ENCODE results near the gene PLD4. TPM values are rescaled to one million over a fixed set of nuclear protein-coding genes. Genes with fewer than 3 reads are reported as not detected.

The PLD4 gene
- total and polyA plus RNA-seq, 9 of the 15 experiments (the other 6 are each of a cell fraction or from before 2014, with no cell fraction given): 0.18 to 0.24 TPM; not detected in 7

GRCh38 chr14:104897330-104898194 lies 27.1 kb upstream of the PLD4 start:
- FAIRE-seq (no peak), DNase-seq (ENCODE audit: extremely low read depth in 1 of 4, low spot score in 3 of 4) (no peak), ATAC-seq (no peak)
- Histone ChIP-seq H3K9me1 (ENCODE audit: control insufficient read depth, insufficient read depth, low read length) (no peaks in the 10 kb centered on the region), H3K27ac (ENCODE audit: extremely low read depth, low read depth, low read length) (no peak overlapping the region), H3K4me1 (replicated peaks in 1 of 2; ENCODE audit: control insufficient read depth in 2 of 2, insufficient read depth in 2 of 2, low read length in 2 of 2) (peaks cover 0 to 56% of the 10 kb centered on the region in 2 experiments; a peak in 2 of 5 replicates), H4K20me1 (replicated peaks; ENCODE audit: control insufficient read depth, insufficient read depth, low read length) (no peaks in the 10 kb centered on the region), H2AFZ (ENCODE audit: low read depth, low read length) (no peak overlapping the region), H3K9me3 (replicated peaks; ENCODE audit: control insufficient read depth, insufficient read depth, low read depth, low read length) (no peaks in the 10 kb centered on the region), H3K4me3 (no peak overlapping the region), H3K36me3 (ENCODE audit: control insufficient read depth, insufficient read depth, low read length) (no peaks in the 10 kb centered on the region), H3K9ac (ENCODE audit: insufficient read depth in 1 of 2, low read depth in 2 of 2, low read length in 2 of 2) (no peak overlapping the region), H3K27me3 (ENCODE audit: control insufficient read depth in 2 of 2, insufficient read depth in 2 of 2, low read length in 2 of 2) (peaks cover 0 to 10% of the 10 kb centered on the region in 2 experiments; a peak in 3 of 5 replicates), H3K79me2 (ENCODE audit: control insufficient read depth, insufficient read depth, low read length) (no peaks in the 10 kb centered on the region), H3K4me2 (ENCODE audit: insufficient read depth, low read length) (no peak overlapping the region)
- intact Hi-C loops (cut with micrococcal nuclease) (no loop called here), in situ Hi-C loops (cut with MboI) (no loop called here)
- POLR2A ChIA-PET: no interaction called here
- 35% methylated on average over 30 of the region's 37 CpGs for WGBS (ENCODE audit: insufficient coverage, low coverage, missing lambda C conversion rate)
- TF ChIP-seq POLR2G (IDR thresholded peaks at IDR 0.05; ENCODE audit: low read depth, low read length) (0 out of 2 replicates have a peak, but pooled peaks have one; percentile 37), ZNF407 (IDR thresholded peaks at IDR 0.05; ENCODE audit: low read depth) (no peak)
- CTCF ChIA-PET (ENCODE audit: low intra/inter-chr PET ratio): interaction anchor here (2.3 kb wide), 1 partner anchor 148 kb away, joined by 10 read pairs; no protein-coding TSS in a partner anchor
- BruUV-seq (replicated peaks): no TSS peak
